ENCODE data around the gene NACC2. TPM values are rescaled to one million over a fixed set of nuclear protein-coding genes. Genes with fewer than 3 reads are reported as not detected.

Gene NACC2
- total RNA-seq, 6 experiments from 2014 or later: 38.2 to 46.7 (median 40.2) TPM

DNA sequence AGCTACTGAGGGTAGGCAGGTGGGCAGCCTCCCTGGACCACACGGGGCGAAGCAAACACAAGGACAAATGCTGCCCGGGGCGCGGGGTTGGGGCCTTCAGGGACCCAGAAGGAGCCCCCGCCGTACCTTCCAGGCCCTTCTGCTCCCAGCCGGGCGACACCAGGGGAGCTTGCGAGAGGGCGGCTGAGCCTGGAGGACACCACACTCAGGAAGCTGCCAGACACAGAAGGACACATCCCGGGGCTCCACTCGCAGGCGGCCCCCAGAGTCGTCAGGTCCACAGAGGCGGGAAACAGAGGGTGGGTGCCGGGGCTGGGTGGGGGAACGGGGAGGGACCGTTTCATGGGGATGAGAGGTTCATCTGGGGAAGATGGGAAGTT lies 75.4 kb downstream of the NACC2 start:
- Mint-ChIP-seq H3K4me3 (no peak overlapping the region), H3K9me3 (no peaks in the 10 kb centered on the region), H3K4me1 (ENCODE audit: low read depth) (peaks cover 14% of the 10 kb centered on the region), H3K36me3 (ENCODE audit: low read depth) (peaks cover 13% of the 10 kb centered on the region), H3K27me3 (ENCODE audit: insufficient read depth) (no peaks in the 10 kb centered on the region; the same call in 1 of the 2 replicates), H3K27ac (no peak overlapping the region)
- DNase-seq: no peak
- TF ChIP-seq, protein P1, sequence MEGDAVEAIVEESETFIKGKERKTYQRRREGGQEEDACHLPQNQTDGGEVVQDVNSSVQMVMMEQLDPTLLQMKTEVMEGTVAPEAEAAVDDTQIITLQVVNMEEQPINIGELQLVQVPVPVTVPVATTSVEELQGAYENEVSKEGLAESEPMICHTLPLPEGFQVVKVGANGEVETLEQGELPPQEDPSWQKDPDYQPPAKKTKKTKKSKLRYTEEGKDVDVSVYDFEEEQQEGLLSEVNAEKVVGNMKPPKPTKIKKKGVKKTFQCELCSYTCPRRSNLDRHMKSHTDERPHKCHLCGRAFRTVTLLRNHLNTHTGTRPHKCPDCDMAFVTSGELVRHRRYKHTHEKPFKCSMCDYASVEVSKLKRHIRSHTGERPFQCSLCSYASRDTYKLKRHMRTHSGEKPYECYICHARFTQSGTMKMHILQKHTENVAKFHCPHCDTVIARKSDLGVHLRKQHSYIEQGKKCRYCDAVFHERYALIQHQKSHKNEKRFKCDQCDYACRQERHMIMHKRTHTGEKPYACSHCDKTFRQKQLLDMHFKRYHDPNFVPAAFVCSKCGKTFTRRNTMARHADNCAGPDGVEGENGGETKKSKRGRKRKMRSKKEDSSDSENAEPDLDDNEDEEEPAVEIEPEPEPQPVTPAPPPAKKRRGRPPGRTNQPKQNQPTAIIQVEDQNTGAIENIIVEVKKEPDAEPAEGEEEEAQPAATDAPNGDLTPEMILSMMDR (IDR thresholded peaks at IDR 0.05): no peak

DNA sequence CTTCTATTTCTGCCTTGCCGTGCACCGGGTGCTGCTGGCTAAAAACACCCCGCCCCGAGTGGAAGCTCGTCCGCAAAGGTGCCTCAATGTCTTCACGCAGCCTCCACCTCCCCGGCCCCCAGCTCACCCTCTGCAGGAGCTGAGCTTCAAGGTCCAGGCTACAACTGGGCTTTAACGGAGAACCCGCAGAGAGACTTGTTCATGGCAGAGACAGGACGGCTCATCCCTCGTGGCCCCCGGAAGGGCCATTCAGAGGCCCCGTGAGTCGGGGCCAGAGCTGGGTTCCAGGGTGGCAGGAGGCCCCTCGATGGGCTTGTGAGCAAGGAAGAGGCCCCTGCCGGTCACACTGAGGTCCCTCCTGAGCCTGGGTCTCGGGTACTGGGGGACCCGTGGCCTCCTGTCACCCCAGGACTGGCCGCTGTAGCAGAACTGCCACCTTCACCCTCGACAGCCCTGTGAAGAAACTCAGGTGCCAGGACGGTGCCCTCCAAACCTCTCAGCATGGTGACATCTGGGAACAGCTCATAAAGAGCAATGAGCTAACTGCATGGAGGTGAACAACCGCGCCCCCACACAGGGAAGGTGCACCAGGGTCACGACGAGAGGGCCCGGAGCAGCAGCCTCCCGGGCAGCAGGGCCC lies 75.9 kb downstream of the NACC2 start:
- no peak for DNase-seq
- Mint-ChIP-seq H3K4me1 (ENCODE audit: low read depth) (peaks cover 9% of the 10 kb centered on the region), H3K27me3 (ENCODE audit: insufficient read depth) (no peaks in the 10 kb centered on the region; the same call in 1 of the 2 replicates), H3K4me3 (no peak overlapping the region), H3K27ac (no peak overlapping the region), H3K36me3 (ENCODE audit: low read depth) (peaks cover 10% of the 10 kb centered on the region), H3K9me3 (no peaks in the 10 kb centered on the region)
- TF ChIP-seq, protein P1 (IDR thresholded peaks at IDR 0.05): no peak

DNA sequence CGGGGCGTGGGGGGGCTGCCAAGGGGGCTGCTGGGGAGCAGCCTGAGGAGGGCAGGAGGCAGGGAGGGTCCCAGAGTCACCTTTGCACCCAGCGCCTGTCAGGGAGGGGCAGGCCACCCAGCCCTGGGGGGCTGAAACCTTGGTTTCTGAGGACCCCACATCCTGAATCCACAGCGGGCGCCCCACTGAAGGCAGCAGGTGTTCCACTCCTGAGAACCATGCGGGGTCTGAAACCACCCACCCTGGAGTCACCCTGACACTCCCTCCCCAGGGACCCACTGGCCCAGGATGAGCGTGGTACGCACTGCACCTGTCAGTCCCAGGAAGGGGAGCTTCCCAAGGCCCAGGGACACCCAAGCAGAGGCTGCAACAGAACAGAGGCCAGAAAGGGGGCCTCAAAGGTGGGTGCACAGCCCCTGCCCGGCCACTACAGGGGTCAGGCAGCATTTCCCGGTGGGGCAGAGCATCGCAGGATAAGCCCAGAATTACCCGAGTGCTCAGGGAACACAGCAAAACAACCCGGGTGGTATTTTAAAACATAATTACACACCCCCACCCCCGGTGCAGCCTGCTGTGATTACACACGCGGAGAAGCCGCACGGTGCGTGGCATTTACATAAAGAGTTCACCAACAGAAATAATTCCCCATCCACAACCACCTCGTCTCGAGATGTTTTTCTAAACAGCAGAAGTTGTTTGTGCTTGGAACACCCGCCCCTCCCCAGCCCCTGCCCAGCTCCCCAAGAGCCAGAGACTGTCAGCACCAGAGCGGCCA lies 76.6 kb downstream of the NACC2 start:
- H3K4me3 Mint-ChIP-seq: no peak overlapping the region
- H3K9me3 Mint-ChIP-seq: no peaks in the 10 kb centered on the region
- H3K4me1 Mint-ChIP-seq (ENCODE audit: low read depth): peaks cover 2% of the 10 kb centered on the region
- no peaks in the 10 kb centered on the region; the same call in 1 of the 2 replicates for H3K27me3 Mint-ChIP-seq (ENCODE audit: insufficient read depth)
- TF ChIP-seq, protein P1 (IDR thresholded peaks at IDR 0.05): no peak
- DNase-seq: no peak
- no peak overlapping the region for H3K27ac Mint-ChIP-seq
- H3K36me3 Mint-ChIP-seq (ENCODE audit: low read depth): peaks cover 5% of the 10 kb centered on the region

DNA sequence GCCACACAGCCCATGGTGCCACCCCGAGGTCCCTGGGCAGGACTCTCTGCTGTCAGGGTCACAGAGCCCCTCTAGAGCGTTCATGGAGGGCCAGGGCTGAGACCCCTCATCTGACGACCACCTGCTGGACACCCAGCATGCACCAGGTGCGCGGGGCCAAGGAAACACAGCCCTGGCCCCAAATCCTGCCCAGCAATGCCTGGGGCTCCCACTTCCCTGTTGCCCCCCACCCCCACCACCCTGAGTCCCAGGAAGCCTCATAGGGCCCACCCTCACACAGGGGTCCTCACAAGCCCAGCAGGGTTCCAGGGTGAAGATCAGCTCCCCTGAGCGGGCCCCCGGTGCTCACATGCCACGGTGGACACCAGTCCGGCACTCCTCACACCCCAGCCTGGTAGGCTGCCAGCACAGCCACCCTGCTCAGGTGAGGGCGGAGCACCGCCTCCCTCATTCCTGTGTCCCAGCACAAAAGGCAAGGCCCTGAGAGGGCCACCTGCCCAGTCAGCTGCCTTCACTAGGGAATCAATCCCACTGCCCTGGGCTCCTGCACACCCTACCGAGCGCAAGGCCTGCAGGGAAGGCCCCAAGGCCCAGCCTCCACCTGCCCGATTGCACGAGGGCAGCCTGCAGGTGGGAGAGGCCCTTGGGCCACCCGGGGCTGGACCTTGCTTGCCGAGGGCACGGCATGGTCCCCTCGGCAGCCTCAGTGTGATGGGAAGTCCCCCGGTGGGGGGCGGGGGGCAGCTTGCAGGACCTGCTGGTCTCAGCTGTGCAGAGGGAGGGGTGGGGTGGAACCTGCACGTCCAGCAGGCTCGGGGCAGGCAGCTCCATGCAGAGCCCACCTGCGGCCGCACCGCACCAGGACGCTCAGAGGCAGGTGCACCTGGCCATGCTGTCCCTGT lies 77.5 kb downstream of the NACC2 start:
- no peaks in the 10 kb centered on the region for H3K9me3 Mint-ChIP-seq
- H3K27ac Mint-ChIP-seq: no peak overlapping the region
- no peaks in the 10 kb centered on the region for H3K27me3 Mint-ChIP-seq (ENCODE audit: insufficient read depth)
- no peak for DNase-seq
- no peak overlapping the region for H3K4me3 Mint-ChIP-seq
- H3K4me1 Mint-ChIP-seq (ENCODE audit: low read depth): no peaks in the 10 kb centered on the region
- TF ChIP-seq, protein P1 (IDR thresholded peaks at IDR 0.05): no peak
- peaks cover 4% of the 10 kb centered on the region; the same call in 1 of the 2 replicates for H3K36me3 Mint-ChIP-seq (ENCODE audit: low read depth)

DNA sequence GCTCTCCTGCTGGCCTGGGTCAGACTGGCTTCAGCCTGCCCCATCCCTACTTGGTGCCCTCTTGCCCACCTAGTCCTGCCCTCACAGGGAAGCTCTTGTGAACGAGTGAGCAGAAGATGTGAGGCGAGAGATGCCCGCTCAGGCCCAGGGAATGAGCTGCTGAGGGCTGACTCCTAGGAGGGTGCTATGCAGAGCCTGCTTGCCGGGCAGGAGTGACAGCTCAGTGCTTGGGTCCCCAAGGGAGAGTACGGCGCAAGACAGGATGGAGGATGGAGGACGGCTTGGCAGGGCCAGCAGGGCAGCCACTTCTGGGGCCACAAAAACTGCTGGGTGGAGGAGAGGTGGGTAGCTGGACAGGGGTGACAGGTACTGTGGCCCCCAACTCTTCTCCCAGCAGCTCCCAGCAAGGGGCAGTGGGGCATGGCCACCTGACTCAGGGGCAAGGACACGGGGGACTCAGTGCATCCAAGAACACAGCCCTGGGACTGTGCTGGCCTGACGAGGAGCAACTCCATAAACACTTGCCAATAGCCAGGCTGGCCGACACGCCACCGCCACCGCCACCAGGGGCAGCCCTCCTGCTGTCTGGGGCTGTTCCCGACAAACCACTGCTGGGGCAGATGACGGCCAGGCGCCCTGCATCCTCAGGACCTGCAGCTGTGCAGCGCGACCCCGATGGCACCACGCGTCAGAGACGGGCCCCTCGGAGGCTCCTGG lies 78.4 kb downstream of the NACC2 start:
- TF ChIP-seq, protein P1 (IDR thresholded peaks at IDR 0.05): no peak; the same call in 1 of the 2 replicates
- H3K4me3 Mint-ChIP-seq: no peak overlapping the region
- H3K9me3 Mint-ChIP-seq: no peaks in the 10 kb centered on the region
- no peak for DNase-seq
- H3K27ac Mint-ChIP-seq: no peak overlapping the region
- H3K27me3 Mint-ChIP-seq (ENCODE audit: insufficient read depth): no peaks in the 10 kb centered on the region; the same call in 1 of the 2 replicates
- H3K36me3 Mint-ChIP-seq (ENCODE audit: low read depth): peaks cover 3% of the 10 kb centered on the region; the same call in 1 of the 2 replicates
- H3K4me1 Mint-ChIP-seq (ENCODE audit: low read depth): no peaks in the 10 kb centered on the region

Data from HFFc6 (cell line).